ENCODE measurements around the gene TM4SF5. TPM values are rescaled to one million over a fixed set of nuclear protein-coding genes. Genes with fewer than 3 reads are reported as not detected.

Gene TM4SF5
- polyA plus RNA-seq, 1 donor from 2014 or later = not detected

- no peaks in the 10 kb centered on the region for H4K20me1 ChIP-seq (ENCODE audit: insufficient read depth)
- no peaks in the 10 kb centered on the region for H3K9me3 ChIP-seq (ENCODE audit: low read length)
- H3K79me2 ChIP-seq (replicated peaks; ENCODE audit: insufficient read depth, low read length) = no peaks in the 10 kb centered on the region
- no peak overlapping the region for H3K4me3 ChIP-seq (ENCODE audit: low read length)
- no peaks in the 10 kb centered on the region for H3K36me3 ChIP-seq (ENCODE audit: insufficient read depth, low read length)
- peaks cover 11% of the 10 kb centered on the region for H3K27me3 ChIP-seq (ENCODE audit: insufficient read depth, low read depth, low read length)
- no peak overlapping the region for H2AFZ ChIP-seq (ENCODE audit: low read depth, low read length)
- H3K9ac ChIP-seq (ENCODE audit: low read length) = no peak overlapping the region
- H3K9me2 ChIP-seq (ENCODE audit: insufficient read depth, low read length) = no peaks in the 10 kb centered on the region
- no peaks in the 10 kb centered on the region for H3F3A ChIP-seq (ENCODE audit: insufficient read depth, low read length, poor library complexity, severe bottlenecking)
- H3K27ac ChIP-seq (ENCODE audit: low read length) = no peak overlapping the region
- TF ChIP-seq POLR2AphosphoS5 (IDR thresholded peaks at IDR 0.05) = no peak
- no peak for TF ChIP-seq EP300 (conservative IDR thresholded peaks at IDR 0.05; ENCODE audit: poor library complexity, severe bottlenecking)
- TF ChIP-seq, protein P1, sequence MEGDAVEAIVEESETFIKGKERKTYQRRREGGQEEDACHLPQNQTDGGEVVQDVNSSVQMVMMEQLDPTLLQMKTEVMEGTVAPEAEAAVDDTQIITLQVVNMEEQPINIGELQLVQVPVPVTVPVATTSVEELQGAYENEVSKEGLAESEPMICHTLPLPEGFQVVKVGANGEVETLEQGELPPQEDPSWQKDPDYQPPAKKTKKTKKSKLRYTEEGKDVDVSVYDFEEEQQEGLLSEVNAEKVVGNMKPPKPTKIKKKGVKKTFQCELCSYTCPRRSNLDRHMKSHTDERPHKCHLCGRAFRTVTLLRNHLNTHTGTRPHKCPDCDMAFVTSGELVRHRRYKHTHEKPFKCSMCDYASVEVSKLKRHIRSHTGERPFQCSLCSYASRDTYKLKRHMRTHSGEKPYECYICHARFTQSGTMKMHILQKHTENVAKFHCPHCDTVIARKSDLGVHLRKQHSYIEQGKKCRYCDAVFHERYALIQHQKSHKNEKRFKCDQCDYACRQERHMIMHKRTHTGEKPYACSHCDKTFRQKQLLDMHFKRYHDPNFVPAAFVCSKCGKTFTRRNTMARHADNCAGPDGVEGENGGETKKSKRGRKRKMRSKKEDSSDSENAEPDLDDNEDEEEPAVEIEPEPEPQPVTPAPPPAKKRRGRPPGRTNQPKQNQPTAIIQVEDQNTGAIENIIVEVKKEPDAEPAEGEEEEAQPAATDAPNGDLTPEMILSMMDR (IDR thresholded peaks at IDR 0.05; ENCODE audit: poor library complexity, severe bottlenecking) = no peak
- no peak for TF ChIP-seq SMC3 (conservative IDR thresholded peaks at IDR 0.05; ENCODE audit: poor library complexity)
- TF ChIP-seq REST (IDR thresholded peaks at IDR 0.05; ENCODE audit: borderline replicate concordance) = no peak
- no peak for TF ChIP-seq RAD21 (conservative IDR thresholded peaks at IDR 0.05)
- TF ChIP-seq EZH2 (IDR thresholded peaks at IDR 0.05; ENCODE audit: borderline replicate concordance, insufficient read depth, low read length, poor library complexity, severe bottlenecking) = no peak
- no peak for TF ChIP-seq TAF1 (IDR thresholded peaks at IDR 0.05; ENCODE audit: low read depth)
- TF ChIP-seq MXI1 (conservative IDR thresholded peaks at IDR 0.05; ENCODE audit: poor library complexity, severe bottlenecking) = no peak
- H3K4me2 ChIP-seq (ENCODE audit: low read length) = no peak overlapping the region
These were observed 36.7 kb downstream of the TM4SF5 start for GRCh38 chr17:4808378-4808767.

GRCh38 chr17:4810696-4811290 lies 39.1 kb downstream of the TM4SF5 start:
- H3K27me3 ChIP-seq (ENCODE audit: insufficient read depth, low read depth, low read length) = peaks cover 11% of the 10 kb centered on the region
- H3K9ac ChIP-seq (ENCODE audit: low read length) = no peak overlapping the region
- H3K4me3 ChIP-seq (ENCODE audit: low read length) = no peak overlapping the region
- no peaks in the 10 kb centered on the region for H3K79me2 ChIP-seq (replicated peaks; ENCODE audit: insufficient read depth, low read length)
- H3K9me3 ChIP-seq (ENCODE audit: low read length) = no peaks in the 10 kb centered on the region
- H4K20me1 ChIP-seq (ENCODE audit: insufficient read depth) = no peaks in the 10 kb centered on the region
- H3K27ac ChIP-seq (ENCODE audit: low read length) = no peak overlapping the region
- H3K4me2 ChIP-seq (ENCODE audit: low read length) = no peak overlapping the region
- no peaks in the 10 kb centered on the region for H3K9me2 ChIP-seq (ENCODE audit: insufficient read depth, low read length)
- H3K36me3 ChIP-seq (ENCODE audit: insufficient read depth, low read length) = no peaks in the 10 kb centered on the region
- no peak overlapping the region for H2AFZ ChIP-seq (ENCODE audit: low read depth, low read length)
- TF ChIP-seq EP300 (conservative IDR thresholded peaks at IDR 0.05; ENCODE audit: poor library complexity, severe bottlenecking) (no peak), SMC3 (conservative IDR thresholded peaks at IDR 0.05; ENCODE audit: poor library complexity) (no peak), RAD21 (conservative IDR thresholded peaks at IDR 0.05) (no peak), MXI1 (conservative IDR thresholded peaks at IDR 0.05; ENCODE audit: poor library complexity, severe bottlenecking) (no peak)
- TF ChIP-seq, protein P1 (IDR thresholded peaks at IDR 0.05; ENCODE audit: poor library complexity, severe bottlenecking) = no peak
- no peaks in the 10 kb centered on the region for H3F3A ChIP-seq (ENCODE audit: insufficient read depth, low read length, poor library complexity, severe bottlenecking)
